ENCODE measurements around the gene PTX4.
"Not testable (repeated sequence)": the region's sequence is repeated elsewhere in the genome, so short reads cannot be mapped to it uniquely, and the experiment has no call there.

PTX4 gene

DNA sequence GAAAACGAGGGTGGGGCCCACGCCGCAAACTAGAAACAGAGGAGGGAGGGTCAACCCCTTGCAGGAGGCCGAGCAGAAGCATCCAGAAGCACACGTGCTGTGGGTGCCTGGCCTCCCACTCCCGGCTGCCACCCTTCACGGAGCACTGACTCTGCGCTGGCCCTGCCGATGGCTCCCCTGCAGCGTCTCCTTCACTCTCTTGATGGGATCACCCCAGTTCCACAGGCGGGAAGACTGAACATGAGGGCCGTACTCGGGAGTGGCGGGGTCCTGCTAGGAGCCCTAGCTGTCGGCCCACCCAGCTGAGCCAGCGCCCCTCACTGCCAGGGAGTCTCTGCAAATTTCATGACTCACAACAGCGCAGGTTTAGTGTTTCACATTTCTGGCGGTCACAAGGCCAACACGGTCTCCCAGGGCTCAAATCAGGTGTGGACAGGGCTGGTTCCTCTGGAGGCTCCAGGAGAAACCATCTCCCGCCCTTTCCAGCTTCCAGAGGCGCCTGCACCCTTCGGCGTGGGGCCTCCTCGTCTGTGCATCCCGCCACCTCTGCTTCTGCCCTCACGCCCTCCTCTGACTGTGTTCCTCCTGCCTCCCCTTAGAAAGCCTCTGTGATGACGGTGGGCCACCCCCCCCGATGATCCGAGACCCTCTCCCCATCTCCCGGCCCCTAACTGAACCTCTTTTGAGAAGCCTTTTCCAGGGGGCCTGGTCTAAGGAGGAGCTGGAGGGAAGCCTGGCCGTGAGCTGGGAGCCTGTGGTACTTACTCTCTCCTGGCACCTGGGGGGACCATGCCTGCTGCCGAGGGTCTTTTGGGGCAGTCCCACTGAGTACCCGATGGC is 2.0 kb downstream of the PTX4 start:
- no peak for DNase-seq

DNA sequence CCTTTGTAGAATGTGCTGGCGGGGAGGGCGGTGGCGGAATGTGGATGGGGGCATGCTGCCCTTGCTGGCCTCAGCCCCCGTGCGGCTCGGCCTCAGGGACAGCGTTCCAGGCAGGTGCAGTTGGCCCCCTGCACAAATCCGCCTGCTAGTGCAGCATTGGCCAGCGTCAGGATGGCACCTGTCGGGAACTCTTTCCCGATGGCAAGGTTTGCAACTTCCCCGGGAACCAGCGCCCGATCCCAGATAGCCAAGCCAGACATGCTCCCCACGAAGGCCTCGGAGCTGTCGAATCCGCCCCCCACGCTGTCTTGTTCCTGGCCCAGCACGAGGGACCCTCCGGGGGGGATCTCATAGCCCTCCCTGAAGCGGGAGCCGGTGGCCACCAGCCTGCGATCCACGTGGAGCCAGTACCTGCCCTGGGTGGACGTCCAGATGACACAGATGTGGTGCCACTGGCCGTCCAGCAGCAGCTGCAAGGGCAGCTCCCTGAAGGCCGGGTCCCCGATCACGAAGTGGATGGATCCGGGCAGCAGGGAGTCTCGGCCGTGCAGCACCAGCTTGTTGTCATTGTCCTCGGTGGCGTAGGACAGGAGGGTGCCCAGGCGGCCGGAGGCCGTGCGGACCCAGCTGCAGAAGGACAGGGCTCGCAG is 2.8 kb downstream of the PTX4 start:
- no peak for DNase-seq

DNA sequence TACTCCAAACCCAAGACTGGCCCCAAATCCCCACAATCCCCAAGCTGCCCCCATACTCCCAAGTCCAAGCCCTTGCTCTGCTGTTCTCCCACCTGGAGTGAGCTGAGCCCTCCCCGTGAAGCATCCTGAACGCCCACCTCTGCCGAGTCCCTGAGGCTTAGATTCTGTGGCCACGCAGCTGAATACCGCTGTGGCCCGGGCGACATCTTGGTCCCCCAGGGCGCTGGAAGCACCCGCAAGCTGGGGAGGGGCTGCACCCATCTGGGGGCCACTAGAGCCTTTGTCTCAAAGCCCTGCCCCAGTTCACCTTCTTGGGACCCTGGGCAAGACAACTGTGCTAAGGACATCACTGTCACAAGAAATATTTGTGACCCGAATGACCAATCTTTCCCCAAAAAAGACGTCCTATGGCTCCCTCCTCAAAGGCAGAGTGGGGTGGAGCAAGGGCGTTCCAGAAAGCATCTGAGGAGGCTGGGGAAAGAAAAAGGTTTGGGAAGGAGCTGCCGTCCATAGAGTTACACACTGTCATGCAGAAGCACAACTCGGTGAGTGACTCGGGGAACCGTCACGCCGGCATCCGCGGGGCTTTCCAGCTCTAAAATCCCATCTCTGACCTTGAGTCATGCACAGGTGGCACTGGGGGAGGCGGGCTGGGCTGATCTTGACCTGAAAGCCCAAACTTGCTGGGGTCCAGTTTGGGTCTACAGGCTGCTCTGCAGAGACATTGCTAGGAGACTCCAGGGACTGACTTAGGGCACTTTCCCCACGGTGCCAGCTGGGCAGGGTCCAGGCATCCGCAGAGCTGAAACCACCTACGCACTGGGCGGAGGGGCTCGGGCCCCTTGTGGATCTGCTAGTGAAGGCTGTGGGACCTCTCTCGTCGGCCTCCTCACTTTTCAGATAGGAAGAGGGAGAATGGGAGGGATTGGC is 6.6 kb downstream of the PTX4 start:
- no peak for DNase-seq

DNA sequence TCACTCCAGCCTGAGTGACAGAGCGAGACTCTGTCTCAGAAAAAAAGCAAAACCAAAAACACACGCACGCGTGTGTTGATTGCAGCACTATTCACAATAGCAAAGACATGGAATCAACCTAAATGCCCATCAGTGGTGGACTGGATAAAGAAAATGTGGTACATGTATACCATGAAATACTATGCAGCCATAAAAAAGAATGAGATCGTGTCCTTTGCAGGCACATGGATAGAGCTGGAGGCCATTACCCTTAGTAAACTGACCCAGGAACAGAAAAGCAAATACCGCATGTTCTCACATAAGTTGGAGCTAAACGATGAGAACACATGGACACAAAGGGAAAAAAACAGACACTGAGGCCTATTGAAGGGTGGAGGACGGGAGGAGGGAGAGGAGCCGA is 9.8 kb downstream of the PTX4 start:
- DNase-seq, result not testable (repeated sequence)

DNA sequence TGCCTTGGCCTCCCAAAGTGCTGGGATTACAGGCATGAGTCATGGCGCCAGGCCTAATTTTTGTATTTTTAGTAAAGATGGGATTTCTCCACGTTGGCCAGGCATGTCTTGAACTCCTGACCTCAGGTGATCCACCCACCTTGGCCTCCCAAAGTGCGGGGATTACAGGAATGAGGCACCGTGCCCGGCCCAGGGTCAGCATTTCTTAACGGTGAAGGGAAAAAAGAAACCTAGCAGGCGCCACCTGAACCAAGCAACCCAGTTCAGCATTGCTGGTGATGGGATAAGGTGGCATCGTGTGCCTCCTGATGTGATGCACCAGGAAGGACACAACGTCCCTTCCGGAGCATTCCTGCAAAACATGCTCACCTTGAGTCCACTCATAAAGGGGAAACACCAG is 11.7 kb downstream of the PTX4 start:
- no peak for DNase-seq

DNA sequence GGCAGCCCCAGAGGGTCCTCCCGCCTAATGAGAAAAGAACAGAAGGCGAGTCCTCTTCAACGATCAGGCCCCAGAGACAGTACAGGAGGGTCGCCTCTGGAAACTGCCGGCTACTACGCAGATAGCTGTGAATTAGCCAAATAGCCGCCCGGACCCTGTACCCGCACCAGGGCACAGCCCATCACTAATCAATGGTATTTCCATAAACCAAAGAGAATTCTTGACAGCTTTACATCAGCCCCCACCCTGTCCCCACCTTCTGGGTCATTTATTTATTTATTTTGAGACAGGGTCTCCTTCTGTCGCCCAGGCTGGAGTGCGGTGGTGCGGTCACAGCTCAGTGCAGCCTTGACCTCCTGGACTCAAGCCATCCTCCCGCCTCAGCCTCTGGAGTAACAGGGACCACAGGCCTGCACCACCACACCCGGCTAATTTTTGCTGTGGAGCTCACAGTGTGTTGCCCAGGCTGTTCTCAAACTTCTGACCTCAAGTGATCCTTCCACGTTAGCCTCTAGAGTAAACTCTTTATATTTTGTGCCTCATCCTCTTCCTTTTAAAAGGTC is 13.1 kb downstream of the PTX4 start:
- DNase-seq, result no peak

DNA sequence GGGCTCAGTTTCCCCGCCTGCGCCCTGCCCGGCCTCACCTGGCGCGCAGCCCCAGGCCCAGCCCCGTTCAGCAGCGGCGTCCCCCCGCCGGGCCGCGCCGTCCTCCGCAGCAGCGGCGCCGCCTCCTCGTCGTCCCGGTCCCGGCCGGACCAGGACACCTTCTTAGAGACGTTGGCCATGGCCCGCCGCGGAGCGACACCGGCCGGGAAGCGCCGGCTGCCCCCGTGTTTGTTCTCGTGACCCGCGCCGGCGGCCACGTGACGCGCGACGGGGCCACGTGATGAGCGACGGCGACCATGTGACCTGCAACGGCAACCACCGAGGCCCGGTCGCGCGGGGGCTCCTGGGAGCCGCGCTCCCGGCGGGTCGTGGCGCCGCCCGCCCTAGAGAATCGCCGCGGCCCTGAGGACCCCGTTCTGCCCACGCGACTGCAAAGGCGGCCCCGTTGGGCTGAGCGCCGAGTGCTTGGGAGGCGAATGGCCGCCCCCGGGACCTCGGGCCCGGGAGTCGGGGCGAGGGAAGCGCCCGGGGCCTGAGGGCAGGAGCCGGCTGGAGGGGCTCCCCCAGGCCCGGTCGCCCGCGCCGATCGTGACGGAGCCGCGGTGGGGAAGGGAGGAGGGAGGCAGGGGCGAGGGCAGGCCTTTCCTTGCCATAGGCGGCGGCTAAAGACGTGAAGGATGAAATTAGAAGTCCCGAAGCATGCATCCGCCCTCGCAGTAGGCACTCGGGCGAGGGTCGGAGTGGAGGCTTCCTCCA is 13.8 kb downstream of the PTX4 start, which contains the start of gene CLCN7:
CLCN7 (minus strand) TSS at position 233 of the 756 bp plus-strand sequence; CDS start at position 179, 54 bp downstream.
- DNase-seq, result peak in 54 of 56 donors; percentile 27 to 93 (median 81)

DNA sequence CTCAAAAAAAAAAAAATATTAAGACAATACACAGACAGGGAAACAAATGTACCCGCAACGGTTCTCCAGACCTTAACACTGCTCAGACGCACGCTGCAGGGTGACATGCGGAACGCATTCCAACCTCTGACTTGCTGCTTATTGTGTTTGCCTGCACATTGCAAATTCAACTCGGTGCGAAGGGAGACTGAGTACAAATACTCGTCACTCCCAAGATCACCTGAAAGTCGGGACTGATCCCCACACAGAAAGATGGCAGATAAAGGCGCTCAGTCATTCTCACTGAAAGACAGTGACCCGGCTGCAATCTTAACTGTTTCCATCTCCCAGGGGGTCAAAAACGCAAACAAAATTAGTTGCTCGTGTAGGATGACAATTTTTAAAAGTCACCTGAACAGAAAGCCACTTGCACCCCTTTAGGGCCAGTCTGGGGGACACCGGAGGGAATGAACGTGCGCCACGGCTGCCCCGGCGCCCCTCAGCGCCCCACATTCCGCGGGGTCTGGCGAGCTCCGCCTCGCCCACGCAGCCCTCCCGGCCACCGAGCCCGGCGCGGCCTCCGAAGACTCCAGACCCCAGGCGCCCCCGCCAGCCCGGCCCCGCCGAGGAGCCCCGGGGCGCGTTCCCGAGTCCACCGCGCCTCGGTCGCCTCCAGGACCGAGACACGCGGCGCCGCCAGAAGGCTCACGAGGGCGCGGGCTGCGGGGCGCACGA is 14.5 kb downstream of the PTX4 start:
- peak in 2 of 56 donors; percentile 49 to 53 for DNase-seq

DNA sequence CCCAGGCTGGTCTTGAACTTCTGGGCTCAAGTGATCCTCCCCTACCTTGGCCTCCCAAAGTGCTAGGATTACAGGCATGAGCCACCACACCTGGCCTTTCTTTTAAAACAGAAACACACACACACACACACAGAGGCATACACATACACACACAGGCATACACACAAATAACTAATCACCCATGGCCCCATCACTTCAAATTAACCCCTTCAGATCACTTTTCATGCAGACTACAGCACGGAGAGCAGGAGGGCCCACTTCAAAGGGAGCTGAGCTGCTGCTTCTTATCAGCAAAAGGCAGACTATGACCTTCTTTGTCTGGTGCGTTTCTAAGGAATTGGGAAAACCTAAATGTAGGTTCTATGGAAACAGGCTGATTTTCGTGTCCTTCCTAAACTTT is 15.8 kb downstream of the PTX4 start:
- DNase-seq, result no peak

DNA sequence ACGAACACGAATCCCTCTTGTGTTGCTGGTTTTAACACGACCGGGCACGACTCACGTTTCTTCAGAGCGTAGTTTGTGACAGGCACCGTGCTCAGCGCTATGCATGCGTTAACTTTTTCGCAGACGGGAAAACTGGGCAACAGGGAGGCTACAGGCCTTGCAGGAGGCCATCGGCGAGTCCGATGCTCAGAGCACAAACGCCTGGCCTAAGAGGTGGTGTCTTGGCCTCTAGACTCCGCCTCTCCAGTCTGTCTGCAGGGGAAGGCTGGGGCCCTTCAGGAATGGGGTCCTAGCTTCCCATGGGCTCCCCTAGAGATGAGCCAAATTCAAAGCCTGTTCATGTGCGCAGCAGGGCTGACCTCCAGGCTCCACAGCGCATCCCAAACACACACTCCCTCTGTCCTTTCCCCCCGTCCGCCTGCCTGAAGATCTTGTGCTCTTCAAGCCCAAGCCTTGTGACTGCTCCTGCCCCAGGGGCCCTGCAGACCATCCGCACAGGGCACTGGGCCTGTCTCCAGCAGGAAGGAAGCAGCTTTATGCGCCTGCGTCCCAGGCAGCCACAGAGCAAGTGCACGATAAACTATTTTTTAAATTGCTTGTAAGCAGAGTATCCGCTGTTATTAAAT is 17.1 kb downstream of the PTX4 start:
- DNase-seq, result no peak

DNA sequence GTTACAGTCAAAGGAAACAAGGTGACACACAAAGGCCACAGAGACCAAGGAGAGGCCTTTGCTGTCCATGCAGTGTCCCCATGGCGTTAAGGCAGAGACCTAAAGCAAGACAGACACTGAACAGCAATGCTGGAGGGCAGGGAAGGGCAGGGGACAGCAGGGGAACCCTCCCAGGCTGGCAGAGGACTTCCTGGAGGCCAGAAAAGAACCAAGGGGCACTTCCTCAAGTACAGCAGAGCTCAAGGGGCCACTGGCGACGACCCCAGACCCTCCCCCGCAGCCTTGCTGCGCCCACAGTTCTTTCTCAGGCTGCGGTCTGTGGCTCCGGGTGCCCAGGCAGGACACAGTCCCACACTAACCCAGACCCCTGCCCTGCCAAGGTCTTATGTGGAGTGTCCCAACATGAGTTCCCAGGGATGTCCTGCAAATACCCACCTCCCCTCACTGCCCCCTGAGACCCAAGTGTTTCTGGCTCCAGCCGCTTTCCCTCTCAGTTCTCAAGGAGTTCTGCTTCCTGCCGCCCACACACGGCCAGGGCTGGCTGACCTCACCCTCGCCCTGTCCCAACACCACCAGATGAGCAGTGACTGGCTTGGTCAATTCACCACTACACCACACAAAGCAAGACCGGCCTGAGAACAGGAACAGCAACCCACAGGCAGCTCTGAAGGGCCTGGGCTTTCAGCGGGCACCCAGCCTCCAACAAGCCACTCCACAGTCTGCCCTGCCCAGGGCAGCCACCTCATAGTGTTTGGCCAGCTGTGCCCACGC is 18.1 kb downstream of the PTX4 start:
- DNase-seq, result no peak

DNA sequence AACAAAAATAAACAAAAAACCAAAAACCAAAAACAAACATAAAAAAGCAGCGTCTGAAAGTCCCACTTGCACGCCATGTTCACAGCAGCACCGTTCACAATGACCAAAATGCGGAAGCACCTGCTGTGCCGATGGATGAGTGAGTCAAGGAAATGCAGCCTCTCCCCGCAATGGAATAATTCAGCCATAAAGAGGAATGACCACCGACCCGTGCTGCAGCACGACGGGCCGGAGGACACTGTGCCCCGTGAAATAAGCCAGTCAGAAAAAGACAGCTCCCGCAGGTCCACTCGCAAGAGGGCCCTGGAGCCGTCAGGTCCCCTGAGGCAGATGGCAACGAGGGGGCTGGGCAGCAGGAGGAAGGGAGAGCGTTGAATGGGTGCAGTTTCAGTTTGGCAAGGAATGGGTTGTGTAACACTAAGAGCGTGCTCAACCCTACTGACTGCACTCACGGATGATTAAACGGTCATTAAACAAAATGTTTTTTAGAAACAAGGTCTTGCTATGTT is 19.0 kb downstream of the PTX4 start:
- no peak for DNase-seq

DNA sequence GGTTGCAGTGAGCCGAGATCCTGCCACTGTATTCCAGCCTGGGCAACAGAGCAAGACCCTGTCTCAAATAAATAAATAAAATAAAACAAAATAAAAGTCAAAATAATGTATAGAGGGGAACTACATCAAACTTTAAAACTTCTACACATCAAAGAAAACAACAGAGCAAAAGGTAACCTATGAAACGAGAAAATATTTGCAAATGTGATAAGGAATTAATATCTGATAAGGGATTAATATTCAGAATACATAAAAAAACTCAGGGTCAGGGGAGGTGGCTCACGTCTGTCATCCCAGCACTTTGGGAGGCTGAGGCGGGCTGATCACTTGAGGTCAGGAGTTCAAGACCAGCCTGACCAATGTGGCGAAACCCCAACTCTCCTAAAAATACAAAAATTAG is 19.6 kb downstream of the PTX4 start:
- DNase-seq, result not testable (repeated sequence)

DNA sequence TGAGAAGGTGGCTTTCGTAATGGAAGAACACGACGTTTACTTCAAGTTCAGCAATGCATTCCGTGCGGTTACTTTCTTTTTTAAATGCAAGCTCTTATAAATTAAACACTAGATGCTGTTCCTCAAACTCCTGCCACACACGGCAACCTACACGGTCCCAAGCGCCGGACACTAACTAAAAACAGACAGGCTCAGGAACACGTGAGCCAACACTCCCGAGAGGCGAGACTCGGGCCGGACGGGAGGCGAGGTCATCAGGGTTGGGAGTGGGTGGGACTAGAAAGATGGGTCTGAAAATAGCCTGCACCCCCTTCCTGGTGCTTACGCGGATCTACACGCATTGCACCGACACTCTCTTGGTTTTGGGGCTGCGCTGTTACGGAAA is 20.3 kb downstream of the PTX4 start:
- DNase-seq, result no peak

DNA sequence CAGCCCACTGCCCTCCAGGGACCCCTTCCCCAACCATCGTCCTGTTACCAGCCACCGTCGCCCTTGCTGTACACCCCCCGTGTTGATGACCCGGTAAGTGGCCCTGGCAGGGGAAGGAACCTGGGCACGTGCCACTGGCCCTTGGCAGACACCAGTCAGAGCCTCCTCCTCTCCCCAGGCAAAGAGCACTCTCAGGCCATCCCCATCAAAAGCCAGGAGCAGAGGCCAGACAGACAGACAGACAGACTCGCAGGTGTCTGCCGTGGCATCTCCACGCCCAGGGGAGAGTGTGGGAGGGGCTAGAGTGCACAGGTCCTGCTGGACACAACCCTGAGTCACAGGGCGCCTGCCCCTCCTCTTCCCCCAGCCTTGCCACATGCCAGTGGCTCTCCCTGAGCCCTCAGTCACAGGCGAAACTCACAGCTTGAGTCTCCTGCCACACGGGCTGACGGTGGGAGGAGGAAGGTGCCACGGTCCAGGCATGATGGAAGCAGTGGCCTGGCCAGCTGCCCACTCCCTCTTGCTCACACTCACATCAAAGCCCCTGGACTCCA is 21.7 kb downstream of the PTX4 start:
- DNase-seq, result no peak

DNA sequence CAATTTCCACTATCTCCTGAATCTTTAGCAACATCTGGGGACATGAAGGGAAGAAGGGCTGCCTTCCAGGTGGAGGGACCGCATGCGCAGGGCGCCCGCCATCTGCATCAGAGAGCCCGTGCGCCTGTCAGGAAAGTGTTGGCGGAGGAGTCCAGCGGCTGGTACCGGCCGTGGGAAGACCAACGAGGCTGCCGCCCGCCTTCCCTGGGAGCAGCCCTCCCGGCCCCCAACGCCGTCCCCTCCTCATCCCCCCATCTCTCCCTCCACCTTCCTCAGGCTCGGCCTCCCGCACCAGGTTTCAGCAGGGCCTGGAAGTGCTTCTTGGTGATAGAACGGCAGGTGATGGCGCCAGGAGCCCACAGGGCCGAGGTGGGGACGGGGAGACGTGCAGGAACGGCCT is 22.7 kb downstream of the PTX4 start:
- DNase-seq, result no peak

DNA sequence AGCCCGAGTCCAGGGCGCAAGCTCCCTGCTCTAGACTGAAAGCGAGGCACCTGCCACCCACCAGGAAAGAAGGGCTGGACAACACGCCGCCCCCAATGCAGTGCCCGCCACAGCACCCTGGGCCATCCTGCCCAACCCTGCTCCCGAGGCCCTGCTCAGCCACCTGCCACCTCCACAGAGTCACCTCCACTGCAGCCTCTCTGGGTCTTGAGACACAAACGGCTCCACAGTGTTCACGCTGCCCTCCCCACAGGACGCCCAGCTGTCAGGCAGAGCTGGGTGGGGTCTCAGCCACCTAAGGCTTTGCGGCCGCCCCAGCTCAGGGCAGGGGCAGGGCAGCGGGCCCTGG is 23.2 kb downstream of the PTX4 start:
- no peak for DNase-seq

DNA sequence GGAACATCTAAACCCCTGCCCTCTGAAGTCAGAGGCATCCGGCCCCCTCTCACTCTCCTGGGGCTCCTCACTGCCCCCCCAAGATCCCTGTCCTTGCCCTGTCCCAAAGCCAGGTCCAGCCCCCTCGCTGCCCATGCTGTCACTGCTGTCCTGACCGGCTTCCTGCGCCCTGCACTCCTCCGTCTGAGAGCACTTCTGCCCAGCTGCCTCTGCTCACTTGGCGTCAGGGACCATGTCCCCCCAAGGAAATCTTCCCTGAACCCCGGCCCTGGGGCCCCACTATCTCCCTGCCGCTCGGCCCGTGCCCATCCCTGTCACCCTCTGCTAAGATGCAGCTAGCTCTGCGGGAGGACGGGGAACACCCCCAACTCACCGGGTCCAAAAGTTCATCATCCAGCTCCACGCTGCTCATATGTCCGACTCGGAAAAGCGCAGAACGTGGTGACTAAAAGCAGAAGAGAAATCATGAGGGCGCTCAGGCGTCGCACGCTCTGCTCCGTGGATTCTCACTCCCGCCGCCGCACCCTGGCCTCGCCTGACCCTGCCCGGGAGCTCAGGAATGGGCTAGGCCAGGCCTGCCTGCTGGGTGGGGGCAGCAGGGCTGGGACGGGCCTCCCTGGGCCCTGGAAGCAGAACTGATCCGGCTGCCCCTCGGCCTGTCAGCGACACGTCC is 23.7 kb downstream of the PTX4 start:
- no peak for DNase-seq

All from nucleus accumbens (tissue), 56 donors.